ENCODE measurements around the gene CACNA1H.

CACNA1H gene

DNA sequence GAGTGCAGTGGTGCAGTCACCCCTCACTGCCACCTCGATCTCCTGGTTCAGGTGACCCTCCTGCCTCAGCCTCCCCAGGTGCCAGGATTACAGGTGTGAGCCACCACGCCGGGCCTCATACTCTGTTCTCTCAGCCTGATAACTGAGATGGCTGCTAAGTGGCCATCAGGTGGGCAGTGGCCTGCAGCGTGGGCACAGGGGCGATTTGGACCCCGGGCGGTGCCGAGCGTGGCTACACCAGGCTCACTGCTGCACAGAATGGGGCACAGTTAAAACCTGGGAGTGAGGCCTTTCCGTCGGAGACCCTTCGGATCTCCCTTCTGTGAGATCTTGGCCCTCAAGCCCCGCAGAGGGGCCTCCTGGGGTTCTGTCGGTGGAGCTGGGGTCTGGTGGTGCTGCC is 11.5 kb downstream of the CACNA1H start:
- Histone ChIP-seq H3K9me2 (replicated peaks; ENCODE audit: control insufficient read depth, low read length) (no peaks in the 10 kb centered on the region), H3K36me3 (ENCODE audit: control insufficient read depth, low read length) (no peaks in the 10 kb centered on the region), H3K79me2 (ENCODE audit: control insufficient read depth, low read length) (no peaks in the 10 kb centered on the region), H3K4me1 (ENCODE audit: control insufficient read depth, low read length) (no peaks in the 10 kb centered on the region), H3K27ac (ENCODE audit: low read depth, low read length) (no peak overlapping the region), H4K20me1 (ENCODE audit: control insufficient read depth, insufficient read depth, low read depth, low read length) (no peaks in the 10 kb centered on the region), H3K4me3 (ENCODE audit: low read length) (no peak overlapping the region), H3K27me3 (ENCODE audit: control insufficient read depth, low read length) (no peaks in the 10 kb centered on the region), H3F3A (ENCODE audit: control insufficient read depth, insufficient read depth) (no peaks in the 10 kb centered on the region), H3K9me3 (ENCODE audit: control insufficient read depth, insufficient read depth, low read length) (no peaks in the 10 kb centered on the region), H3K4me2 (ENCODE audit: low read length) (no peak overlapping the region)
- TF ChIP-seq, protein P1, sequence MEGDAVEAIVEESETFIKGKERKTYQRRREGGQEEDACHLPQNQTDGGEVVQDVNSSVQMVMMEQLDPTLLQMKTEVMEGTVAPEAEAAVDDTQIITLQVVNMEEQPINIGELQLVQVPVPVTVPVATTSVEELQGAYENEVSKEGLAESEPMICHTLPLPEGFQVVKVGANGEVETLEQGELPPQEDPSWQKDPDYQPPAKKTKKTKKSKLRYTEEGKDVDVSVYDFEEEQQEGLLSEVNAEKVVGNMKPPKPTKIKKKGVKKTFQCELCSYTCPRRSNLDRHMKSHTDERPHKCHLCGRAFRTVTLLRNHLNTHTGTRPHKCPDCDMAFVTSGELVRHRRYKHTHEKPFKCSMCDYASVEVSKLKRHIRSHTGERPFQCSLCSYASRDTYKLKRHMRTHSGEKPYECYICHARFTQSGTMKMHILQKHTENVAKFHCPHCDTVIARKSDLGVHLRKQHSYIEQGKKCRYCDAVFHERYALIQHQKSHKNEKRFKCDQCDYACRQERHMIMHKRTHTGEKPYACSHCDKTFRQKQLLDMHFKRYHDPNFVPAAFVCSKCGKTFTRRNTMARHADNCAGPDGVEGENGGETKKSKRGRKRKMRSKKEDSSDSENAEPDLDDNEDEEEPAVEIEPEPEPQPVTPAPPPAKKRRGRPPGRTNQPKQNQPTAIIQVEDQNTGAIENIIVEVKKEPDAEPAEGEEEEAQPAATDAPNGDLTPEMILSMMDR (IDR thresholded peaks at IDR 0.05; ENCODE audit: low read depth, low read length, poor library complexity, severe bottlenecking), result no peak
- no peak for TF ChIP-seq EZH2phosphoT487 (IDR thresholded peaks at IDR 0.05; ENCODE audit: borderline replicate concordance, low read length)

DNA sequence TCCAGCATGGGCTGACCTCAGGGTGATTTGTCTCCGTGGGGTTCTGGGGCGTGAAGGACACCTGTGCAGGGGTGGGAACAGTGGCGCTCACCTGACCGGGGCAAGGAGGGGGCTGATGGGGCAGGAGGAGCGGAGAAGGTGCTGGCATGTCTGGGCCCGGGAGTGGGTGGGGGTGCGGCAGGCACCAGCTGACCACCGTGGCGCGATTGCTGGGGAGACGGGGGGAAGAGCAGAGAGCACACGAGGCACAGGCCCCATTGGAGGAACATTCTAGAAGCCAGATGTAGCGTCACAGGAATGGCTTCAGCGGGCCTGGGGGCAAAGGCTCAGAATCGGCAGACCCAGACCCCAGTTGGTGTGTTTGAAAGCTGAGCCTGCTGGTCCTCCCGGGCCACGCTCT is 12.1 kb downstream of the CACNA1H start:
- Histone ChIP-seq H3K9me3 (ENCODE audit: control insufficient read depth, insufficient read depth, low read length) (no peaks in the 10 kb centered on the region), H3K4me3 (ENCODE audit: low read length) (no peak overlapping the region), H3K27me3 (ENCODE audit: control insufficient read depth, low read length) (no peaks in the 10 kb centered on the region), H3K4me1 (ENCODE audit: control insufficient read depth, low read length) (no peaks in the 10 kb centered on the region), H3F3A (ENCODE audit: control insufficient read depth, insufficient read depth) (no peaks in the 10 kb centered on the region), H3K36me3 (ENCODE audit: control insufficient read depth, low read length) (no peaks in the 10 kb centered on the region), H3K4me2 (ENCODE audit: low read length) (no peak overlapping the region), H3K9me2 (replicated peaks; ENCODE audit: control insufficient read depth, low read length) (no peaks in the 10 kb centered on the region), H3K27ac (ENCODE audit: low read depth, low read length) (no peak overlapping the region), H3K79me2 (ENCODE audit: control insufficient read depth, low read length) (no peaks in the 10 kb centered on the region), H4K20me1 (ENCODE audit: control insufficient read depth, insufficient read depth, low read depth, low read length) (no peaks in the 10 kb centered on the region)
- TF ChIP-seq, protein P1 (IDR thresholded peaks at IDR 0.05; ENCODE audit: low read depth, low read length, poor library complexity, severe bottlenecking), result no peak
- TF ChIP-seq EZH2phosphoT487 (IDR thresholded peaks at IDR 0.05; ENCODE audit: borderline replicate concordance, low read length), result no peak

DNA sequence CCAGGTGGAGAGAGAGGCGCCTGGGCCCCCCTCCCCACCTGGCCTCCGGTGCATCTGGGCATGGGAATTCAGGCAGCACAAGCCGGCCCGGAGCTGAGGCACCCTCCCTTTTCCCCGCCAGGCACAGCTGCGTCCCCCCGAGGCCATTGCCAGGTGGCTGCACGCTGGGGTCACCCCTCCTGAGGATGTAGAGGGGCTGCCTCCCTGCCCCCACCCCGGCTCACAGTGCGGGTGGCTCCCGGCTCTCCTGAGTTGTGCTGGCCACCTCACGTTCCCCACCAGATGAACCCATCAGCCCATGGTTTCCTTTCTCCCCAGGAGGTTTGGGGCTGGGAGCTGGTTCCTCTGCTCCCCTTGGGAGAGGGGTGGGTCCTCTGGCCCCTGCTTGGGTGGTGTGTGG is 12.6 kb downstream of the CACNA1H start:
- no peaks in the 10 kb centered on the region for H3K79me2 ChIP-seq (ENCODE audit: control insufficient read depth, low read length)
- no peaks in the 10 kb centered on the region for H4K20me1 ChIP-seq (ENCODE audit: control insufficient read depth, insufficient read depth, low read depth, low read length)
- TF ChIP-seq, protein P1 (IDR thresholded peaks at IDR 0.05; ENCODE audit: low read depth, low read length, poor library complexity, severe bottlenecking), result no peak
- no peak for TF ChIP-seq EZH2phosphoT487 (IDR thresholded peaks at IDR 0.05; ENCODE audit: borderline replicate concordance, low read length)
- no peaks in the 10 kb centered on the region for H3K27me3 ChIP-seq (ENCODE audit: control insufficient read depth, low read length)
- H3K4me1 ChIP-seq (ENCODE audit: control insufficient read depth, low read length), result no peaks in the 10 kb centered on the region
- no peak overlapping the region for H3K4me2 ChIP-seq (ENCODE audit: low read length)
- no peak overlapping the region for H3K4me3 ChIP-seq (ENCODE audit: low read length)
- no peaks in the 10 kb centered on the region for H3K36me3 ChIP-seq (ENCODE audit: control insufficient read depth, low read length)
- no peak overlapping the region for H3K27ac ChIP-seq (ENCODE audit: low read depth, low read length)
- H3K9me3 ChIP-seq (ENCODE audit: control insufficient read depth, insufficient read depth, low read length), result no peaks in the 10 kb centered on the region
- H3K9me2 ChIP-seq (replicated peaks; ENCODE audit: control insufficient read depth, low read length), result no peaks in the 10 kb centered on the region
- H3F3A ChIP-seq (ENCODE audit: control insufficient read depth, insufficient read depth), result no peaks in the 10 kb centered on the region

Data from DOHH2 (cell line).